Fibroblast of pulmonary artery (primary cell): Measurements from ENCODE around the gene SLC6A6.

Source experiments
- DNase-seq: peaks from one replicate; pipeline ENCODE4 v3.0.0-alpha.2; 2010; ENCODE audit warnings: low read depth
- H3K4me3 ChIP-seq: replicated peaks from 2 replicates; pipeline ENCODE4 v1.5.1; 2011; ENCODE audit warnings: low read depth, mild to moderate bottlenecking, control low read depth, low read length, moderate library complexity
- CTCF ChIP-seq: IDR thresholded peaks from 2 replicates; pipeline ENCODE4 v1.5.1; 2011; ENCODE audit warnings: mild to moderate bottlenecking, control low read depth, low read length, inconsistent platforms; ENCODE audit errors: missing control alignments

The SLC6A6 gene

DNA sequence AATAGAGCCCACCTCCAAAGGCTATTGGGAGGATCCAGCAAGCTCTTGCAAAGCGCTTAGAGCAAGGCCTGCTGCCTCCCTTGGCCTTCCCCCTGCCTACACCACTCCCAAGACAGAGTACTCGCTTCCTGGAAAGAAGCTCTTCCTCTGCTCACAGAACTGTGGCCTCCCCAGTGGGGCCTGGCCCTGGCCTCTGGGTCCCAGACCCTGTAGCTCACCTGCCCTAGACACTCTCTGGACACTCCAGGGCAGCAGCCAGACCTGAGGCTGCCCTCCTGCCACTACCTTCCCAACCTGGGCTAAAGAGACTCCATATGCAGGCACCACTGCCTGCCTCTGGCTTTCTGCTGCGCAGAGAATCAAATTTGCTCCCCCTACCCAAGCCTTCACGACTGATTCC is 87.8 kb downstream of the SLC6A6 start:
- no peak for TF ChIP-seq CTCF
- no peak overlapping the region for H3K4me3 ChIP-seq
- no peak for DNase-seq

DNA sequence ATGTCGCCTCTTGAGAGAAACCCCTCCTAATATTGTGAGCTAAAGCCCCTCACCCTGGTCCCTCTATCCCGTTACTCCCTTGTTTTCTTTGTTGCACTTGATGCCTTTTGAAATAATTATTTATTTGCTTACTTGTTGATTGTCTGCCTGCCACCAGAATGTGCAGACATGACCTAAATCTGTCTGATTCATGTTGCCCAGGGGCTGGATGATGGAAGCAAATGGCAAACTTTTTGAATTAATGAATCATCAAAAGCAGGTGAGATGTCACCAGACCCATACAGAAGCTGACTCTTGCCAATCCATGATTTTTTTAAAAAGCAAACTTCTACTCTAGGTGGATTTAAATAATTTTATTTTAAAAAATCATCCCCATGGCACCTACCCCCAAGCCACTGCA is 88.4 kb downstream of the SLC6A6 start:
- TF ChIP-seq CTCF = no peak
- no peak for DNase-seq
- H3K4me3 ChIP-seq = no peak overlapping the region

GRCh38 chr3:14491396-14492190 is 89.2 kb downstream of the SLC6A6 start:
- no peak for TF ChIP-seq CTCF
- DNase-seq = no peak
- no peak overlapping the region for H3K4me3 ChIP-seq

GRCh38 chr3:14492948-14493881 is 90.8 kb downstream of the SLC6A6 start:
- no peak for DNase-seq
- no peak for TF ChIP-seq CTCF
- H3K4me3 ChIP-seq = no peak overlapping the region

DNA sequence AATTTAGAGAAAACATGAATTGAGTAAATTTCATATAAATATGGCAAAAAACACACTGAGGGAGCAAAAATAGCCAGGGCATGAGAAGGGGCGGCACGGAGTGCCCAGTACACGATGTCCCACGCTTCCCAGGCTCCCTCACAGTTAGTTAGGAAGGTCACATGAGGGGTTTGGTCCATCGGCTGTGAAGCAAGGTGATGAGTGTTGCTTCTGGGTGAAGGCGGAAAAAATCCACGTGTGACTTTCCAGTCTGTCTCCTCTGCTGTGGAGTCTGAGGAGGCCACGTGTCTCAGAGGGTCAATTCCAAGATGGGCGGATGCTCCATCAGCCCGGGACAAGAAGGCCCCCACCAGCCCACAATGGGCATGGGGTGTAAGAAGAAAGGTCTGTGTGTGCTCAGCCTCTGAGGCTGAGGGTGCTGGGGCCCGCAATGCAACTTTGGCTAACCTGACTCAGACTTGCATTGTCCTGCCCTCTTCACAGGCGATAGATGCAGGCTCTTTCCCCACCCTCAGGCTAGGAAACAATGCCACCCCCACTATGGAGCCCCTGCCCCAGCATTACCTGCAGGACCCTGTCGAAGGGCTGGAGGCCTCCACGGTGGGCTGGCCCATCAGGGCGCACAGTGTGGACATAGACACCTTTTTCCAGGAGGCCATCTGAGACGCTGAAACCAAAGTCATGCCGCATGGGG is 92.0 kb downstream of the SLC6A6 start:
- no peak for DNase-seq
- H3K4me3 ChIP-seq = no peak overlapping the region
- no peak for TF ChIP-seq CTCF

DNA sequence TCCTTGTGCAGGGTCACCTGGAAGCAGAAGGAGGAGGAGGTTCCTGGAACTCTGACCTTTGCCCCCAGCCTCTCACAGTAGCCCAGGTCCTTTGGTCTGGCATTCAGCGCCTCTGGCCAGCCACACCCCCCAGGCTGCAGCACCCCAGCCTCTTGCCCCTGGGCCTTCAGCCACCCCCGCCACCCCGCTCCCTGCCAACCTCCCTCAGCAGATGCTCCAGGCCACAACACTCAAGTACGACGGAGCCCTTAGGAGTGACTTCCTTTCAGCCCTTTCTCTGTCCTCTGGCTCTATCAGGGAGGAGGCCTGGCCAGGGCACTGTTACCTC is 92.5 kb downstream of the SLC6A6 start:
- TF ChIP-seq CTCF = no peak
- H3K4me3 ChIP-seq = no peak overlapping the region
- DNase-seq = no peak
